Retina (tissue), 1 donor: Measurements from ENCODE around the gene HCLS1.
"Not testable (repeated sequence)": the region's sequence is repeated elsewhere in the genome, so short reads cannot be mapped to it uniquely, and the experiment has no call there.

ENCODE experiments used
- DNase-seq: peaks from one replicate; pipeline ENCODE4 v3.0.0-alpha.2; 2016

Gene HCLS1

DNA sequence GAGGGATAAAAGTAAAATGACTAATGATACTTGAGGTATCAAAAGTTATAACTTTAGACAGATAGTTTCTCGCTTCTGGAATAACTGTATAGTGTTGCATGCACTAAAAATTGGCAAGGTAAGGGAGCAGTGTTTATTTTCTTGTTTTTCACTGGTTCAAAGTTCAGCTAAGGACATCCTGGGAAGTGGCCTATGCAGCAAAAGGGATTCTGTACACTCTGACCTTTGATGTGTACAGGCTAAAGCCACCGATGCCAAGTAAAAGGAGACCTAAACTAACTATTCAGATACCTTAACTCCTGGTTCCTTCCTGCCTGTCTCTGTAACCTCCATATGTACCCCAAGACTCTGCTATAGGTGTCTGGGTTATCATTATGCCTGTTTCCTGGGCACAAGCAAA, 65.9 kb downstream of the HCLS1 start:
- DNase-seq: no peak

DNA sequence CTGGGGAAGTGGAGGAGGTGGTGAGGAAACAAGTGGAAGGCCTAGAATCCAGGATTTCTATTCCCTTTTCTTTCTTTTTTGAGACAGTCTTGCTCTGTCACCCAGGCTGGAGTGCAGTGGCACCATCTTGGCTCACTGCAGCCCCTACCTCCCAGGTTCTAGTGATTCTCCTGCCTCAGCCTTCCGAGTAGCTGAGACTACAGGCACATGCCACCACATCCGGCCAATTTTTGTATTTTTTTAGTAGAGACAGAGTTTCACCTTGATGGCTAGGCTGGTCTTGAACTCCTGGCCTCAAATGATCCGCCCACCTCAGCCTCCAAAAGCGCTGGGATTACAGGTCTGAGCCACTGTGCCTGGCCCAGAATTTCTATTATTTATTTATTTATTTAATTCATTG, 66.9 kb downstream of the HCLS1 start:
- not testable (repeated sequence) for DNase-seq

DNA sequence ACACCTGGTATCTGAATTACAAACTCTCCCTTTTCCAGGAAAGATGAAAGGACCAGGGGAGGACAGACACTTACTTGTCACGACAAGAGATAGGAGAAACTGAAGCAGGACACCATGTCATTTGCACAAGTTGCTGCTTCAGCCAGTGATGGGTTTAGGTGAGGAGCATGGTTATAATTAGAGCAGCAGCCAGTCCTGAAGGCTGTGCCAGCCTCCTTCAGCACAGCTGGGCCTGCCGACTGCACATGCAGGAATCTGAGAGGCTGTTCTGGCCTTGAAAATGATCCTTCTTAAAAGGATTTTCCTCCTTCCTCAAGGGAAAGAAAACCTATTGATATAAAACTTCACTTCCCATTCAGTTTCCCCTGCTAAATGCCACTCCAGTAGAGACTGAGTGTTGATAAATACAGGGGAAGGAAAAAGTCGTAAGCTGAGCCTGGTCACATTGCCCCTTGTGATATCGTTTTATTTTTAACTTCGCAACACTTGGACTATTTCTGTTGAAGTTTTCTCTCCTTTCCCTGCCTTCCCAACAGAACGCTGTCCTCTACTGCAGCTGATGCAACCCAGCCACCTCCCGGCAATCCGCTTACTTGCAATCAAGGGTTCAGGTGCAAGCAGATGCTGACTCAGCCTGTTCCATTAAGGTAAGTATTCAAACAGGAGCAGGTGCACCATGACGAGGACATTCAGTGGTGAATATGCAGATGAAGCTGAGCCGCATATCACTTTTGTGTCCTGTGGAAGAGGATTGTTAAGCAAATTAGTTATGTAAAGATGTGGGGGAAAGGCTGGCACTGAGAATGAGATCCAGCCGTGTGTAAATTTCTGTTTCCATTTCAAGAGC, 67.6 kb downstream of the HCLS1 start, which contains the start of gene FBXO40:
Gene FBXO40 (plus strand): TSS at position 524 of the 847 bp plus-strand sequence. CDS start 27,197 bp downstream, outside the sequence.
- DNase-seq: no peak

DNA sequence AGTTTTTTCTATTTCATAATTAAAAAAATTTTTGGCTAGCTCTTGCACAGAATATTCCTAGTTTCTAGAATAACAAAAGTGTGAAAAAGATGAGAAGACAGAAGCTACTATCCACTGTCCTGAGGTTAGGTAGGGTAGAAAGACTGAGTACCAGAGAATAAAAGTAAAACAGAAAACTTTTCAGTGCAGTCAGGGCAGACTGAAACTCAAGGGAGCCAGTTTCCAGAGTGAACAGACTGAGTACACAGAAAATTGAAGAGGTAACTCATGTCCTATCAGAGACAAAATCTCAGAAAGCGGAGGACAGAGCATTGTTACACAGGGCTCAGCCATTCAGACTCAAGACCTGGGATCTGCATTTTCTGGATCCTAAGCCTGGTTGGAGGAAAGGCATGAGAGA, 76.3 kb downstream of the HCLS1 start:
- no peak for DNase-seq

DNA sequence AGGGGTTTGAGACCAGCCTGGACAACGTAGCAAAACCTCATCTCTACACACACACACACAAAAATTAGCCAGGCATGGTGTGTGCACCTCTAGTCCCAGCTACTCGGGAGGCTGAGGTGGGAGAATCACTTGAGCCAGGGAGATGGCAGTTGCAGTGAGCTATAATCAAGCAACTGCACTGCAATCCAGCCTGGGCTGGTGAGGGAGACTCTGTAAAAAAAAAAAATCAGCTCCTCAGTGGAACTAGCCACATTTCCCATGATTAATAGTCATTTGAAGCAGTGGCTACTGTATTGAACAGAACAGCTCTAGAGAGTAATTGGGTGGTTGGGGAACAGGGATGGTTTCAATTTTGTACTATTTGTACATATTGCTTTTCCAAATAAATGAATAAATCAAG, 79.0 kb downstream of the HCLS1 start:
- DNase-seq: no peak
